C4-2B (cell line): ENCODE measurements around the gene CLEC16A.

Experiments used
- CTCF ChIP-seq: fragments of 450-650 bp; conservative IDR thresholded peaks from 2 replicates; pipeline ENCODE4 v1.5.1; 2017; ENCODE audit warnings: mild to moderate bottlenecking
- ZFX ChIP-seq: fragments of 450-650 bp; IDR thresholded peaks from 2 replicates; pipeline ENCODE4 v1.6.1; 2017

- no peak for TF ChIP-seq CTCF
- TF ChIP-seq ZFX: no peak
These were observed 184.1 kb downstream of the CLEC16A start for GRCh38 chr16:11128211-11129141.
